Ramos (cell line): ENCODE measurements around the gene HSPA13.

Experiments
- in situ Hi-C: fragments of 300-500 bp; cut with MboI; formaldehyde crosslinking; loops from one replicate; pipeline ENCODE4 v1.14.3; 2022; ENCODE audit warnings: low sequenced_read_pairs; ENCODE audit not compliant: unreplicated experiment

HSPA13 gene

DNA sequence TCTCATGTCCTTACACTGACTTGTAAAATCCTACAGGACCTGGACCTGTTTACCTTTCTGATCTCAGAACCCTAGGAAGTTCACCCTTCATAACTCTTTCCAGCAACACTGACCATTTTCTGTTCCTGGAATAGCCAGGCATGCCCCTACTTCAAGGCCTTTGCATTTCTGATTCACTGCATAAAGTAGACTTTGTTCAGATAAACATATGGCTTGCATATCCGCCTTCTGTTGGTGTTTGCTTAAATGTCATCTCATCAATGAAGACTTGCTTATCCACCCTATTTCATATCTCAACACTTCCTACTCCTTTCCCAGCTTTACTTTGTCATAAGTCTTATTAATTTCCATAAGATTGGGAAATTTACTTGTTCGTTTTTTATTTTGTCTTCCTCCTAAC, 57.4 kb downstream of the HSPA13 start:
- in situ Hi-C loops: loop anchor here (25.0 kb wide), 1 partner anchor 88 kb away; no protein-coding TSS in a partner anchor
